CD4-positive, alpha-beta T cell treated with Interferon gamma for 1 hour (primary cell): Measurements from ENCODE around the gene FAM168B.

Experiments
- DNase-seq: peaks from one replicate; pipeline ENCODE4 v3.0.0-alpha.2; 2020

Gene FAM168B

GRCh38 chr2:131093006-131093695, at the start of gene FAM168B:
Gene FAM168B, minus strand, starts transcription at chr2:131093460. Its CDS starts 10,814 bp downstream, at chr2:131082646.
- peak; percentile 86 for DNase-seq

- DNase-seq = no peak
Observed at GRCh38 chr2:131142849-131143248, 49.6 kb upstream of the FAM168B start.

GRCh38 chr2:131140581-131140980, 47.3 kb upstream of the FAM168B start:
- DNase-seq = no peak

GRCh38 chr2:131132729-131133128, 39.5 kb upstream of the FAM168B start:
- no peak for DNase-seq

GRCh38 chr2:131130298-131130596, 37.0 kb upstream of the FAM168B start:
- DNase-seq = no peak

GRCh38 chr2:131127981-131128380, 34.7 kb upstream of the FAM168B start:
- no peak for DNase-seq

- no peak for DNase-seq
Observed at GRCh38 chr2:131127076-131127475, 33.8 kb upstream of the FAM168B start.

GRCh38 chr2:131126436-131126835, 33.2 kb upstream of the FAM168B start:
- no peak for DNase-seq

GRCh38 chr2:131125195-131125757, 32.0 kb upstream of the FAM168B start:
- DNase-seq = no peak

GRCh38 chr2:131123192-131123591, 29.9 kb upstream of the FAM168B start:
- no peak for DNase-seq

GRCh38 chr2:131122496-131122895, 29.2 kb upstream of the FAM168B start:
- DNase-seq = no peak

- DNase-seq = no peak
Observed at GRCh38 chr2:131121464-131121863, 28.2 kb upstream of the FAM168B start.

- DNase-seq = no peak
Observed at GRCh38 chr2:131120815-131121317, 27.6 kb upstream of the FAM168B start.

- DNase-seq = no peak
Observed at GRCh38 chr2:131115752-131116151, 22.5 kb upstream of the FAM168B start.

GRCh38 chr2:131114950-131115349, 21.7 kb upstream of the FAM168B start:
- peak; percentile 7 for DNase-seq

- no peak for DNase-seq
Observed at GRCh38 chr2:131113566-131114227, 20.4 kb upstream of the FAM168B start.

GRCh38 chr2:131112529-131112928, 19.3 kb upstream of the FAM168B start:
- no peak for DNase-seq

GRCh38 chr2:131105950-131106801, 12.9 kb upstream of the FAM168B start:
- peak; percentile 55 for DNase-seq

GRCh38 chr2:131105156-131105949, 12.1 kb upstream of the FAM168B start, which contains the start of gene PLEKHB2:
Gene PLEKHB2, plus strand, starts transcription at chr2:131105336. Its CDS starts 15,606 bp downstream, at chr2:131120942.
- peak; percentile 93 for DNase-seq

- DNase-seq = peak; percentile 55
Observed at GRCh38 chr2:131104487-131105155, 11.4 kb upstream of the FAM168B start.

- no peak for DNase-seq
Observed at GRCh38 chr2:131103165-131103564, 9.9 kb upstream of the FAM168B start.
